Measurements from ENCODE around the gene PUS1.
"Not testable (repeated sequence)": the region's sequence is repeated elsewhere in the genome, so short reads cannot be mapped to it uniquely, and the experiment has no call there.

- not testable (repeated sequence) for TF ChIP-seq CTCF (IDR thresholded peaks at IDR 0.05; ENCODE audit: poor library complexity); EZH2phosphoT487 (IDR thresholded peaks at IDR 0.05; ENCODE audit: low read depth, severe bottlenecking, unreplicated experiment); EZH2 (IDR thresholded peaks at IDR 0.05; ENCODE audit: borderline replicate concordance)
These were observed 24.7 kb downstream of the PUS1 start for GRCh38 chr12:131953810-131954209.

All from hepatocyte (in vitro differentiated cells).